ENCODE results near the gene MVB12B. TPM values are rescaled to one million over a fixed set of nuclear protein-coding genes. Genes with fewer than 3 reads are reported as not detected.

Gene MVB12B
- total RNA-seq, 1 experiment from 2014 or later: 5.8 TPM

- Histone ChIP-seq H4K5ac (ENCODE audit: insufficient read length, low read depth, low read length) (no peak overlapping the region), H2AFZ (ENCODE audit: low read length) (no peak overlapping the region), H2BK120ac (ENCODE audit: low read depth, low read length, poor library complexity, severe bottlenecking) (no peak overlapping the region), H2AK5ac (ENCODE audit: insufficient read length, low read length) (no peak overlapping the region), H3K4me1 (ENCODE audit: insufficient read depth, low read length) (no peaks in the 10 kb centered on the region), H2BK5ac (ENCODE audit: insufficient read length, low read length) (no peak overlapping the region), H3K9ac (ENCODE audit: extremely low read depth, insufficient read length, low read length) (no peak overlapping the region), H3K18ac (ENCODE audit: insufficient read length, low read depth, low read length) (no peak overlapping the region), H2BK12ac (ENCODE audit: insufficient read length, low read depth, low read length) (no peak overlapping the region), H3K9me3 (ENCODE audit: control insufficient read depth, low read depth, low read length) (no peaks in the 10 kb centered on the region), H3K79me1 (ENCODE audit: insufficient read depth, low read depth, low read length, poor library complexity, severe bottlenecking) (no peaks in the 10 kb centered on the region), H4K91ac (ENCODE audit: insufficient read length, low read depth, low read length) (no peak overlapping the region), H4K20me1 (ENCODE audit: control insufficient read depth, insufficient read depth, insufficient read length) (no peaks in the 10 kb centered on the region), H4K8ac (replicated peaks; ENCODE audit: insufficient read length, low read depth, low read length) (no peak overlapping the region), H3K4ac (ENCODE audit: low read depth, low read length) (no peak overlapping the region), H3T11ph (ENCODE audit: low read length) (no peak overlapping the region), H3K27me3 (ENCODE audit: insufficient read depth, low read length) (no peaks in the 10 kb centered on the region), H3K14ac (ENCODE audit: insufficient read depth, low read length) (no peak overlapping the region), H3K4me2 (ENCODE audit: insufficient read depth, insufficient read length, low read length) (no peak overlapping the region), H3K23ac (ENCODE audit: insufficient read length, low read depth, low read length) (no peak overlapping the region), H3K23me2 (ENCODE audit: insufficient read length, low read depth, low read length, poor library complexity, severe bottlenecking) (no peaks in the 10 kb centered on the region), H3K56ac (ENCODE audit: insufficient read length, low read depth, low read length) (no peak overlapping the region), H2BK15ac (ENCODE audit: low read depth, low read length) (no peak overlapping the region), H2BK20ac (ENCODE audit: low read depth, low read length, poor library complexity, severe bottlenecking) (no peak overlapping the region), H3K79me2 (ENCODE audit: insufficient read depth, low read length) (no peaks in the 10 kb centered on the region), H3K27ac (ENCODE audit: insufficient read length, low read depth, low read length) (no peak overlapping the region)
- no peaks in the 10 kb centered on the region; the same call in 1 of the 2 replicates for H3K27me3 Mint-ChIP-seq (ENCODE audit: low read depth)
- H3K36me3 Mint-ChIP-seq (ENCODE audit: insufficient read depth in 1 of 3, low read depth in 3 of 3): no peaks in the 10 kb centered on the region
- TF ChIP-seq CTCF (conservative IDR thresholded peaks at IDR 0.05): no peak
- no CpG with 5 or more reads among the region's 3 CpGs for WGBS (ENCODE audit: extremely low coverage, insufficient read length, low lambda C conversion rate)
- no peak overlapping the region for H3K4me3 Mint-ChIP-seq
- peaks cover 0 to 11% of the 10 kb centered on the region in 2 experiments; a peak in 3 of 4 replicates for H3K4me1 Mint-ChIP-seq
- no peak overlapping the region for H3K27ac Mint-ChIP-seq
- DNase-seq: no peak
- no peaks in the 10 kb centered on the region for H3K9me3 Mint-ChIP-seq
Measured at GRCh38 chr9:126303488-126303887, 23.1 kb upstream of the MVB12B start.
